ENCODE measurements around the gene SNCAIP.

GRCh38 chr5:122333564-122333963 is 21.5 kb downstream of the SNCAIP start:
- no peak for TF ChIP-seq FOXP2 (optimal IDR thresholded peaks at IDR 0.05; ENCODE audit: control extremely low read depth, extremely low read length, insufficient read depth)
- no peak for TF ChIP-seq POLR2AphosphoS5 (IDR thresholded peaks at IDR 0.05; ENCODE audit: borderline replicate concordance, low read depth, low read length)
- TF ChIP-seq EZH2 (IDR thresholded peaks at IDR 0.05), result no peak

Data from SK-N-MC (cell line).